ENCODE results near the gene MEGF9.

GRCh38 chr9:120677965-120678364 lies 36.3 kb downstream of the MEGF9 start:
- TF ChIP-seq CTCF (conservative IDR thresholded peaks at IDR 0.05; ENCODE audit: low read depth, low read length), result no peak
- TF ChIP-seq EZH2 (IDR thresholded peaks at IDR 0.05; ENCODE audit: borderline replicate concordance, low read depth, low read length, poor library complexity, severe bottlenecking), result no peak
